Lower leg skin (tissue), 3 donors: ENCODE results near the gene OR1E2.

Experiments used
- CTCF ChIP-seq, 3 donors: fragments of 450-650 bp; IDR thresholded peaks; one replicate each; pipeline ENCODE4 v1.5.1; 2016; ENCODE audit warnings: antibody characterized with exemption in 3 of 3, mild to moderate bottlenecking in 3 of 3, moderate library complexity in 2 of 3
- POLR2A ChIP-seq, 2 donors: fragments of 450-650 bp; IDR thresholded peaks; one replicate each; pipeline ENCODE4 v1.6.1; 2016 to 2017; ENCODE audit warnings: antibody characterized with exemption in 2 of 2, mild to moderate bottlenecking in 1 of 2, moderate library complexity in 1 of 2

- no peak for TF ChIP-seq CTCF (IDR thresholded peaks at IDR 0.05)
- no peak for TF ChIP-seq POLR2A (IDR thresholded peaks at IDR 0.05)
These were observed at the start of gene OR1E2 for GRCh38 chr17:3433741-3434140.
